Stimulated activated CD4-positive, alpha-beta T cell treated with anti-CD3 and anti-CD28 coated beads, Interleukin-1b, Interleukin-23, amount 100 ng/mL, for 24 hours (primary cell): ENCODE results near the gene CBLN2.

Source experiments
- DNase-seq, 4 experiments: peaks; one replicate each; pipeline ENCODE4 v3.0.0-alpha.2; 2020; ENCODE audit warnings: low read depth in 4 of 4, low spot score in 1 of 4

CBLN2 gene

DNA sequence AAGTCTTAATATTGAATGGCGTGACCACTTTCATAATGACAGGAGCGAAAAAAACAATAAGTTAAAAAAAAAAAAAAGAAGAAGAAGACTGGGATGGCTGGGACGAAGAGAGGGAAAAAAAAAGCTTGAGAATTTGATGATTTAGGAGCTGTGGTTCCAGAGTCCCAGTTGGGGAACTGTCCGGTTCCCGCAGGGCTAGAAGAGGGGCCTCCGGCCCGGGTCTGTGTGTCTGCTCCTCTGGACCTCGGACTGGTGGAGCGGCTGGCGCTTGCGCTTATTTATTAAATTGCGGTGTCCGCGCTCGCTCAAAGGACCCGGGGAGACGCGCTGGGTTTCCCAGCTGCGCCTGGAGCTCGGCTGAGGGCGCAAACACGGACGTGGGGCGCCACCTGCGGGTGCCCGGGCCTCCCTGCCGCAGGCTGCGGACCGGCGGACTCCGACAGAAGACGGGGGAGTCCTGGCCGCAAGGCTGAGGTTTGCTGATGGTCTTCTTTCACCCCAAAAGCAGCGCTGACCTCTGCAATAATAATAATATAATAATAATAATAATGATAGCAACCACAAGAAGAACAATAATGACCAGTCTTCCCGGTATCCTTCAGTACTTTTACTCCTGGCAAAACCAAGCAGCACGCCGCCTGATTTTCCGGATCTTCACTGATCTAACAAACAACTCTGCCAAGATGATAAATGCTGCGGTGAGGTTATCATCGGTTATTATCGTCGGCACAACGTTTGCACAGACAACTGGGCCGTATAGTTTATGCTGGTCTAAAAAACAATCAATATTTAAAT is at the start of gene CBLN2:
CBLN2 (minus strand) TSS at position 251 of the 795 bp plus-strand sequence. CDS start 2,182 bp downstream, outside the sequence.
- peak in 1 of 4 experiments; percentile 26 for DNase-seq

DNA sequence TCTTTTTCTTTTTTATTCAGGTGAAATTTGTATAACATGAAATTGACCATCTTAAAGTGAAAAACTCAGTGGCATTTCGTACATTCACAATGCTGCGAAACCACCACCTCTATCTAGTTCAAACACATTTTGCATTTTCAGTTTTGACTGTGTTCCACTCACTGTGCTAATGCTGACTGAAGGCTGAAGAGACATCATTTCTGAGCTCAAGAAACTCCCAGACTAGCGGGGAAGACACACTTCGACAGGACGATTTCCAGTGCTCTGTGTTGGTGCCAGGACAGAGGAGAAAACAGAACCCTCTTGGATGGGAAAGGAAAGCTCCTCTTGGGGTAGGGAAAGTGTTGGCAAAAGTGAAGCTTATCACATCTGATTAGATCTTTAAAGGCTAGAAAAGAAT is 44.2 kb upstream of the CBLN2 start:
- no peak for DNase-seq

DNA sequence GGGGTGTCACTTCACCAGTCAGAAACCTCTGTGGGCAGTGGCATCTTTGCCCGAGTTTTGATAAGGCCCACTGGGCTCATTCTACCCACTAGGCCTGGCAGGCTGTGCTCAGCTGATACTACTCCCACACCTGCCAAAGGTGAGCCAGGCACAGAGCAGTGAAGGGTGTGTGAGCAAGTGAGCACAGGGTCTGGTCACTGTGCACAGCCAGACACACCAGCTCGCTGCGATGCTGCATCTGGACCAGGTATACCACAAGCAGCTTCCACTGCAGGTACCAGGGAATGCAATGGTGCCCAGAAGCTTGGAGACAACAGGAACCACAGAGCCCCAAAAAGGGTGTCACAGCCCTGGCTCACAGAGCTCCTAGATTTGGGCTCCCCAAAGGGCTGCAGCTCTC is 40.6 kb upstream of the CBLN2 start:
- no peak for DNase-seq

DNA sequence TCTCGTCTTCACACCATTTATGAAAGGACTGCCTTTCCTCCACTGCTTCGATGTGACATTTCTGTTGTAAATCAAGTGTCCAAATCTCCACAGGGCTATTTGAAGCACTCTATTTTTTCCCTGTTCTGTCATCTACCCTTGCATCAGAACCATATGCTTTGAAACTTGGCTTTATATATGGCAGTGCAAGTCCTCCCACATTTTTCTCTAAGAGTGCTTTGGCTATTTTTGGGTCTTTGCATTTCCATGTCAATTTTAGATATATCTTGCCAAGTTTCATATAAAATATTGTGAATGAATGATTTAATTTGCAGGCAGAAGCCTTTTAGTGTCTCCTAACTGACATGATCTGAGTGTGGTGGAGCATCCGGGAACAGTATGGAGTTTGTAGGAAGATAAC is 37.8 kb upstream of the CBLN2 start:
- DNase-seq = no peak

DNA sequence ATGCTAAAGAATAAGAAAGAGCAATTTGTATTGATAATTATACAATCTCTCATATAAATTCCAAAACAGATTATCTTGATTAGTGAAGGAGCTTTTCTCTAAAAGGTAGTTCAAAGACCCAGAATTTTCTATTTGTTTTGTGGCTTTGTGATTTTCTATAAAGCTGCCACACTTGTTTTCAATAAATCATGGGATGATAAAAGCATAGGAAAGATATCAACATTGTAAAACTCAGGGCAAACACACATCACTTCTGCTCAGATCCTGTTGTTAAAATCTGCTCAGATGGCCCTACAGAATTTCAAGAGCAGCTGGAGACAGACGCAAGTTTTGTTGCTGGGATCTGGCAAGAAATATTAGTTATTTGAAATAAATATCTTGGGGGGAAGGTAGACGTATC is 28.8 kb upstream of the CBLN2 start:
- no peak for DNase-seq

DNA sequence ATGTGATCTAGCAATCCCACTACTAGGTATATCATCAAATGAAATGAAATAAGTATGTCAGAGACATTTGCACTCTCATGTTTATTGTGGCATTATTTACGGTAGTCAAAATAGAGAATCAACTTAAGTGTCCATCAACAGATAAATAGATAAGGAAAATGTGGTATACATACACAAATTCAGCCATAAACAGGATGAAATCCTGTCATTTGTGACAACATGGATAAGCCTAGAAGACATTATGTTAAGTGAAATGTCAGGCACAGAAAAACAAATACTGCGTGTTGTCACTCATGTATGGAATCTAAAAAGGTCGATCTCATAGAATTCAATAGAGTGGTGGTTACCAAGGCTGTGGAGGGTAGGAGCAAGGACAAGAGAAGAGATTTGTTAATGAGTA is 22.1 kb upstream of the CBLN2 start:
- no peak for DNase-seq

DNA sequence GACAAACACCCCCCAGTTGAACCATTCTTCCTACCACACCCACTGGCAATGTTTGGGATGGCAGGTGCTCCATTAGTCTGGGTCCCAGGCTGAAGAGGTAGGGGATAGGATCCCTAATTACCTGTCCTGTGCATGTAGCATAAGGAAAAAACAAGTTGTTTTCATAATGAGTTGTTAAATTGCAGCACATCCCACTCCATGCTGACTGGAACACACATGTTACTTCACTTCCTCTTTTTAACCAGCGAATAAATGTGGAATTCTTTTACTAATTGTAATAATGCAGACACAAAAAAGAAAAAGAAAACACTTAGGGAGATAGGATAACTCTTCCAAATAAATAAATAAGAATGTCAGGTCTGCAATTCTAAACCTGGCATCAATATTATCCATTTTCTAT is 11.8 kb upstream of the CBLN2 start:
- DNase-seq = no peak

DNA sequence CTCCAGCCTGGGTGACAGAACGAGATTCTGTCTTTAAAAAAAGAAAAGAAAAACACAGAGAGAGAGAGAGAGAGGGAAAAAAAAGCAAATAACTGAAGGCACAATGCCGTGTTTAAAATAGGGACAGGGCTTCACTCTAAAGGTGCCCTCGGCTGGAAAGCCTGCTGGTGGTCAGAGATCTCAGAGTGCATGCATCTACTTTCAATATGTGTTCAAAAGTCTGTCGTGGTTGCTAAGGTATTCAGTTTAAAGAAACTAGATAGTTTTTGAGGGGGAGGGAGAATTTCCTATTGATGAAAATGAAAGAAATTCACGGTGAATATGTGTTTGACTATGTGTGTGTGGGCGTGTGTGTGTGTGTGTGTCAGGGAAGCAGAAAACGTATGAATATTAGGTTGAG is 11.0 kb upstream of the CBLN2 start:
- DNase-seq = no peak

DNA sequence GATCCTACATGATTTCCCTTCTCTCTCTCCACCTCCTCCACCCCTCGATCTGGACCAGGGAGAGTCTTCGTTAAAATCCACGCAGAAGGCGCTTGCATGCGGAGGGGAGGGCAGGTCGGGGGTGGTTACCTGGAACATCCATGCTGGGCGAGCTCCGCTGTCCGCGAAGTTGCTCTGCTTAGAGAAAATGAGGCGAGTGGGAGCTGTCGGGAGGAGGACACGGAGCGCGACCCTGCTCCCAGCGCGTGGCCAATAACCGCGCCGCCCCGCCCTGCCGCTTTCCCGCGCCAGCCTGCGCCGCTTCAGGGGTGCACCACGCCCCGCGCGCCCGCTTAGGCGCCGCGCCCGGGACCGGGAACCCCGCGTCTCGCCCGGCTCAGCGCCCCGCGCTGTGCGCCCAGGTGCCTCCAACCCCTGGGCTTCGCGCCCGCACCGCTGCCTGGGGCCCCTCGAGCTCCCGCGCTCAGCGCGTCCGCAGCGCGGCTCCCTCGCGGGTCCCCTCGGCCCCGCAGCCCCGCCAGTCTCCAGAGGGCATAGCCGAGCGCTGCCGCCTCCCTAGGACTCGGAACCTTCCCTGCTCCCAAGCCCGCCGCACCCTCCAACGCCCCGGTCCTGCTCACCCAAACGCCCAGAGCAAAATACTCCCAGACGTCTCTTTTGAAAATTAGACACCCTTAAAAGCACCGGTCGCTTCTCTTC is 636 bp downstream of the CBLN2 start:
- DNase-seq = no peak

DNA sequence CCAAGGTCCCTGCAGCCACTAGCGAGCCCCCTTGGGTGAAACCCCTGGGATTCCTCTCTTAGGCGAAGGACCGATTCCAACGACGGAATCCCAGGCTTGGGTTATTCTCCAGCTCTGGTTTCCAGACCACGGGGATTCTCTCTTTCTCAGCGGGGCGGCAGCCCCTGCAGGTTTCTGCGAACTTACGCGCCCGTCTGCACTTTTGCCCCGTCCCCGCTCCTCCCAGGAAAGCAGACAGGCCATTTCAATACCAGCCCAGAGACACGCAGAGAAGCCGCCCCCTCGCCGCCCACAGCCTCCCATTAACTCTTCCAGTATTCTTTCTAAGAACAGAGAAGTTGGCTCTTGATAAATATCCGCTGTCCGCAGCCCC is 1.2 kb downstream of the CBLN2 start:
- DNase-seq = no peak

DNA sequence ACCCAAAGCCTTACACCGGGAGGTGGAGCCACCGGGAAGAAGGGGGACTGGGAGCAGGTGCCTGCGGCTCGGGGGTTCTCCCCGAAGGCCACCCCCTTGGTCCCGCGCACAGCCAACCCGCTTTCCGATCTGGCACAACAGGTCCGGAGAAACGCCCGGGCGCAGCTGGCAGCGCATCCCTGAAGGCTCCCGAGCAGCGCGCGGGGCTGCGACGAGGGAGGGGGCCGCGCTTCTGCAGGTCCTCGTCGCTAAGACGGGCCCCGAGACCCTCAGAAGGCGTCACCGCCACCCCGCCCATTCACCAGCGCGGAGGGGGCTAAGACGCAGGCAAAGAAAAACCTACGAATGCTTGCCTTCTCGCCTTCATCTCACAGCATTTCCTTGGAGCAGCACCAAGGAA is 1.8 kb downstream of the CBLN2 start:
- DNase-seq = no peak

DNA sequence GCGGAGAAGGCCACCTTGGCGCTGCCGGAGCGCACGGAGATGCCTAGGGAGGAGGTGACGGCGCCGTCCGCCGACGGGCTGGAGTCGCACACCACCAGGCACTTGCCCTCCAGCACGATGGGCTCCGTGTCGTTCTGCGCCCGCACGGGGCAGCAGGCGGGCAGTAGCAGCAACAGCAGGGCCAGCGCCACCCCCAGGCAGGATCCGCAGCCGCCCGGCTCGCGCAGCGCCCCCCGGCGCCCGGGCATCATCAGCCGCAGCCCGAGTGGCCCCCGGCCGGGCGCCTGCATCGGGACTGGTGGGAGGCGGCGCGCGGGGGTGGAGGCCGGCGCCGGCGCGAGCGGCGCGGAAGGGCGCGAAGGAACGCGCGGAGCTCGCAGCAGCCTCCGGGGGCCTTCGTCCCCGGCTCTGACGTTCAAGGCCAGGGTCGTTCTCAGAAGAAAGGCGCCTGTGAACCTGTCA is 2.2 kb downstream of the CBLN2 start:
- DNase-seq = no peak

DNA sequence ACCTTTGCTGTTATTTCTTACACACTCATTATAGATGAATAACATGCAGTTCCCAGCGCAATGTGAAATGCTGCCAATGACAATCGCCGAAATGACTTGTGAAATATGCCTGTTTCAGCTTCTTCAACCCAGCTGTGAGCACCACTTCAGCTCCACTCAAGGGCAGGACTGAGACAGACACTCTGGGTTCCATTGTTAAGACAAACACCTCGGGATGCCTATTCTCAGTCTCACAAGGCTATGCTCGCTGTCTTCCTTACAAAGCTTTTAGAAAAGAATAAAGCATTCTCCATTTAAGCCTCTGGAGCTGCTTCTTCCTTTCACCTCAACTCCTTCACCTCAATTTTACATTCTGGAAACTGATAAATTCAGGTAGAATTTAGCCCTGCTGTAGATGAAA is 4.2 kb downstream of the CBLN2 start:
- no peak for DNase-seq

DNA sequence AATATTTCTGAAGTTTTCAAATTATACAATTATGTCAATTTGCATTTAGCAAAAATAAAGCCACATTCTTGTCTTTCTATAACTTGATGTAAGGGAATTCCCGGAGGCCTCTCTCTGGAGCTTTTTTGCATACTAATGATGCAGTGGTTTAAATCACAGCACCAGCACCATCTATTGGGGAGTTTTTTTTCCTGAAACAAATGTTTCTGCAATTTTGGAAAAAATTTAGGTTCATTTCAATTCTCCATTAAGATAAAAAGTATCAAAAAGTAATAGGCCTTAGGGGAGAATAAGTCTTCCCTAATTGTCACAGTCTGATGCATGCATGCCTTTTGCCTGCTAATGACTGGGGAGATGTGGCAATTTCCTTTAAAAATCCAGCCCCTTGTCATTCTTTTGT is 13.5 kb downstream of the CBLN2 start:
- DNase-seq = no peak

DNA sequence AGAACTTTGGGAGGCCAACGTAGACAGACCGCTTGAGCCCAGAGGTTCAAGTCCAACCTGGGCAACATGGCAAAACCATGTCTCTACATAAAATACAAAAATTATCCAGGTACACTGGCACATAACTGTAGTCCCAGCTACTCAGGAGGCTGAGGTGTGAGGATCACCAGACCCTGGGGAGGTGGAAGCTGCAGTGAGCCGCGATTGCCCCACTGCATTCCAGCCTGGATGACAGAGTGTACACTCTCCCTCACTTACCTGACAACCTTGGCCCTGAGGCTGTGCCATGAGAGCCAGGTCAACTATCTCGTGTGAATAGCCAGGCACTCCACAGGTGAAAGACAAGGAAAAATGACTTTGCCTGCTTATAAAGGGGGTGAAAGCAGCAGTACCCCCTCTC is 39.3 kb downstream of the CBLN2 start:
- DNase-seq = no peak

DNA sequence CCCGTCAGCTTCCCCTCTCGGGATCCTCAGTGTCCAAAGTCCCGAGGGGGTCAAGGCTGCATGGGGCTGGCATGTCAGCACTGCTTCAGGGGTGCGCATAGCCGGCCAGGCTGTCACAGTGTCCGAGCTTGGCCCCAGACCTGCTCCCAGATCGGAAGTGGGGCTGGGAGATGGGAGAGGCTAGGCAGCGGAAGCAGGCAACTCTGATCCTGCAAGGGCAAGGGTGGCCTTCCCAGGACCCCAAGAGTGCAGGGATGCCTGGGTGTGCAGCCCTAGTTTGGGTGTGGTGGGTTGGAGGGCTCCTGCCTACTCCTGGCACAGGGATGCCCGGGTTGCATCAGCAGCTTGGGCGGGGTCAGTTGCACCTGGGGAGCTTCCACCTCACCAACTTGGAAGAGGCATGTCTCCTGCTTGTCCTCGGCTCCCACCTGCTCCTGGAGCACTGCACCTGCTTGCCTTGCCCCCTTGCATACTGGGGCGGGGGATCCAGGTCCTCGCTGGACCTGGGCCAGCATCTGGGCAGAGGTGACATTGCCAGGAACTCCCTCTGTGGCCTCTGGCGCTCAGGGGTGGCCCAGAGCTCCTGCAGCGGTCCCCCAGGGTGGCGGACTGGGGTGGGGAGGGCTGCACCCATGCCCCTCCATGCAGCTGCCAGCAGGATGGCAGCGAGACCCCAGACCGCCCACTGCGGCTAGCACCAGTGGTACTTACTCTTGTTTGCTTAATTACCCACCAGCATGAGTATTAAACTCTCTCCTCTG is 41.3 kb downstream of the CBLN2 start:
- DNase-seq = no peak

DNA sequence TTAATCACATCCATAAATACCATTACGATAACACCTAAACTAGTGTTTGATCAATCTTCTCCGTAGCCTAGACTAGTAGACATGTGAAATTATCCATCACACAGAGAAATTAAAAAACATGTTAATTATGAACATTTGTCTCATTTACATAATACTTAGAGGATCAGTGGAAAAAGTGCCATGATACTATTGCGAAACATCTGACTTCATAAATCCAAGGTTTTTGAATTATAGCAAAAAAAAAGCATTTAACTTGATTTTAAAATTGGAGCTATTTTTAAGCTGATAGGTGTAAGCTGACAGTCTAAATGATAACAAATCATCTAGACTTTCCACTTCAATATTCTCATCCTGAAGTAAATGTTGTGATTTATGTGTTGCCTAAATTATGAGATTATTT is 51.6 kb downstream of the CBLN2 start:
- DNase-seq = no peak
